OCI-LY7 (cell line): ENCODE measurements around the gene GP1BB.

Source experiments
- EZH2phosphoT487 ChIP-seq: fragments of 200-600 bp; sonication (generic); IDR thresholded peaks from 2 replicates; pipeline ENCODE4 v1.6.1; 2018; ENCODE audit warnings: low read depth, borderline replicate concordance, mild to moderate bottlenecking, mixed run types, antibody characterized with exemption, low read length, moderate library complexity, mixed read lengths
- TF ChIP-seq, protein P1 (sequence below): fragments of 200-600 bp; sonication (generic); conservative IDR thresholded peaks from 2 replicates; pipeline ENCODE4 v1.5.1; 2014; ENCODE audit warnings: mild to moderate bottlenecking, antibody characterized with exemption, low read length, moderate library complexity, mixed read lengths

DNA sequence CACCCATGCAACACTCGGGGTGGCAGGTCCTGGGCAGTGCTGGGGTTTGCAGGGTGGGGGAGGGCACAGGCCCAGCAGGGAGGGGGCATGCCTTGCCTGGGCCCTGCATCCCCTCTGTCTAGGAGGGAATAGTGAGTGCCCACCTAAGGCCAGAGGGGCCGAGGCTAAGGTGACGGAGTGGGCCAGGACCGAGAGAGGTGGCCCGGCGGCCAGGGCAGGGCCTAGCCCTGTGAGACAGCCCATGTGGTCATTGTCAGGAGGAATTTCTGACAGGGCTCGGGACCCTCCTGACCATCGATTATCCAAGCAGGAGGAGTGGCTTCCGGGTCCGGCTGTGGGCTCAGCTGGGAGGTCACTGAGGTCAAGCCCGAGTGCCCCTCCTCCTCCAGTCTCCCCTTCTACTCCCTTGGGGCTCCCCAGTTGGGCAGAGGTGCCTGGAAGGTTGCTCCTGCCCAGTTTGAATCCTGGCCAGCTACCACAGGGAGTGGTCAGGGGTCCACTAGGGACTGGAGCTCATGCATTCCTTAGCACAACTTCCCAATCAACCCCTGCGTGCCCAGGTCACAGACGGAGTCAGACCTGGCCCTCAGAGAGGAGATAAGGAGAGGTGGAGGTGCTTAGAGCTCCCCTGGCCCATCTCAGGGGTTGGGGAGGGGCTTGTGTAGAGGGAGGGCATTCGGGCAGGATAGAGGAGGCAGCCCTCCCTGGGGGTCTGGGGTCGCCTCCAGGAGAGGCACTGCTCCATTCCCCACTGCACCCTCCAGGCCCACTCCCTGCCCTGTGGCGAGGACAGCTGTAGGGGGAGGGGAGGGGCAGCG, 14.7 kb downstream of the GP1BB start:
- TF ChIP-seq, protein P1, sequence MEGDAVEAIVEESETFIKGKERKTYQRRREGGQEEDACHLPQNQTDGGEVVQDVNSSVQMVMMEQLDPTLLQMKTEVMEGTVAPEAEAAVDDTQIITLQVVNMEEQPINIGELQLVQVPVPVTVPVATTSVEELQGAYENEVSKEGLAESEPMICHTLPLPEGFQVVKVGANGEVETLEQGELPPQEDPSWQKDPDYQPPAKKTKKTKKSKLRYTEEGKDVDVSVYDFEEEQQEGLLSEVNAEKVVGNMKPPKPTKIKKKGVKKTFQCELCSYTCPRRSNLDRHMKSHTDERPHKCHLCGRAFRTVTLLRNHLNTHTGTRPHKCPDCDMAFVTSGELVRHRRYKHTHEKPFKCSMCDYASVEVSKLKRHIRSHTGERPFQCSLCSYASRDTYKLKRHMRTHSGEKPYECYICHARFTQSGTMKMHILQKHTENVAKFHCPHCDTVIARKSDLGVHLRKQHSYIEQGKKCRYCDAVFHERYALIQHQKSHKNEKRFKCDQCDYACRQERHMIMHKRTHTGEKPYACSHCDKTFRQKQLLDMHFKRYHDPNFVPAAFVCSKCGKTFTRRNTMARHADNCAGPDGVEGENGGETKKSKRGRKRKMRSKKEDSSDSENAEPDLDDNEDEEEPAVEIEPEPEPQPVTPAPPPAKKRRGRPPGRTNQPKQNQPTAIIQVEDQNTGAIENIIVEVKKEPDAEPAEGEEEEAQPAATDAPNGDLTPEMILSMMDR = no peak
- no peak for TF ChIP-seq EZH2phosphoT487
